ENCODE measurements around the gene RPS17.
"Not testable (repeated sequence)": the region's sequence is repeated elsewhere in the genome, so short reads cannot be mapped to it uniquely, and the experiment has no call there.

Gene RPS17

GRCh38 chr15:82545002-82545401, 4.7 kb upstream of the RPS17 start:
- no peak for DNase-seq

GRCh38 chr15:82544431-82544830, 4.2 kb upstream of the RPS17 start:
- DNase-seq = no peak

- no peak for DNase-seq
Observed at GRCh38 chr15:82543160-82543559, 2.9 kb upstream of the RPS17 start.

GRCh38 chr15:82540984-82541431, 751 bp upstream of the RPS17 start:
- DNase-seq = no peak

- no peak for DNase-seq
Observed at GRCh38 chr15:82539691-82540054, 584 bp downstream of the RPS17 start.

GRCh38 chr15:82538961-82539690, 1.1 kb downstream of the RPS17 start:
- DNase-seq = no peak

- no peak for DNase-seq
Observed at GRCh38 chr15:82537351-82537908, 2.8 kb downstream of the RPS17 start.

- no peak for DNase-seq
Observed at GRCh38 chr15:82536409-82537350, 3.6 kb downstream of the RPS17 start.

GRCh38 chr15:82535566-82536408, 4.5 kb downstream of the RPS17 start:
- no peak for DNase-seq

- not testable (repeated sequence) for DNase-seq
Observed at GRCh38 chr15:82535151-82535550, 5.1 kb downstream of the RPS17 start.

- not testable (repeated sequence) for DNase-seq
Observed at GRCh38 chr15:82534457-82534861, 5.8 kb downstream of the RPS17 start.

GRCh38 chr15:82533801-82534200, 6.5 kb downstream of the RPS17 start:
- no peak for DNase-seq

- no peak for DNase-seq
Observed at GRCh38 chr15:82532991-82533481, 7.2 kb downstream of the RPS17 start.

GRCh38 chr15:82532383-82532990, 7.8 kb downstream of the RPS17 start:
- DNase-seq = no peak

GRCh38 chr15:82531496-82532382, 8.5 kb downstream of the RPS17 start:
- no peak for DNase-seq

- DNase-seq = no peak
Observed at GRCh38 chr15:82530606-82531379, 9.5 kb downstream of the RPS17 start.

- no peak for DNase-seq
Observed at GRCh38 chr15:82530006-82530405, 10.3 kb downstream of the RPS17 start.

GRCh38 chr15:82513587-82513986, 26.7 kb downstream of the RPS17 start:
- not testable (repeated sequence) for DNase-seq

GRCh38 chr15:82507693-82508092, 32.6 kb downstream of the RPS17 start:
- DNase-seq = not testable (repeated sequence)

GRCh38 chr15:82507087-82507486, 33.2 kb downstream of the RPS17 start:
- DNase-seq = not testable (repeated sequence)
